GM20000 (cell line): ENCODE measurements around the gene RNF7.

Source experiments
- DNase-seq: peaks from one replicate; pipeline ENCODE4 v3.0.0; 2012; ENCODE audit warnings: low spot score
- TF ChIP-seq, protein P1 (sequence below): IDR thresholded peaks from 2 replicates; pipeline ENCODE4 v1.5.1; 2012; ENCODE audit warnings: mild to moderate bottlenecking, control low read depth; ENCODE audit errors: extremely low read depth, missing control alignments

The RNF7 gene

DNA sequence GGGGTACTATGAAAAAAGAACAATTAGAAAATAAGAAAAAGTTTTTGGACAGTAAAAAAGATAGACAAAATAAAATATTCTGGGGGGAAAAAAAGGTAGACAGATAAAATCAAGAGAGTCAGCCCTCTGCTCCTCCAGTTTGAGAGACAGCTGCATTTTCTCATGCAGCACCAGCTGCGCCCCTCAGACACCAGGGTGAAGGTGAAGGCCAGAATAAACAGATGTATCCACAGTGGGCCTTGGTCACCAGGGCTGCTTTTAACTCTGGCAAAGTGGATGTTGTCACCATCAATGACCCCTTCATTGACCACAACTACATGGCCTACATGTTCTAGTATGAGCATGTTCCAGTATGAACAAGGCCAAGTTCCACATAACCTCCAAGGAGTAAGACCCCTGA is 13.9 kb upstream of the RNF7 start:
- no peak for DNase-seq
- TF ChIP-seq, protein P1, sequence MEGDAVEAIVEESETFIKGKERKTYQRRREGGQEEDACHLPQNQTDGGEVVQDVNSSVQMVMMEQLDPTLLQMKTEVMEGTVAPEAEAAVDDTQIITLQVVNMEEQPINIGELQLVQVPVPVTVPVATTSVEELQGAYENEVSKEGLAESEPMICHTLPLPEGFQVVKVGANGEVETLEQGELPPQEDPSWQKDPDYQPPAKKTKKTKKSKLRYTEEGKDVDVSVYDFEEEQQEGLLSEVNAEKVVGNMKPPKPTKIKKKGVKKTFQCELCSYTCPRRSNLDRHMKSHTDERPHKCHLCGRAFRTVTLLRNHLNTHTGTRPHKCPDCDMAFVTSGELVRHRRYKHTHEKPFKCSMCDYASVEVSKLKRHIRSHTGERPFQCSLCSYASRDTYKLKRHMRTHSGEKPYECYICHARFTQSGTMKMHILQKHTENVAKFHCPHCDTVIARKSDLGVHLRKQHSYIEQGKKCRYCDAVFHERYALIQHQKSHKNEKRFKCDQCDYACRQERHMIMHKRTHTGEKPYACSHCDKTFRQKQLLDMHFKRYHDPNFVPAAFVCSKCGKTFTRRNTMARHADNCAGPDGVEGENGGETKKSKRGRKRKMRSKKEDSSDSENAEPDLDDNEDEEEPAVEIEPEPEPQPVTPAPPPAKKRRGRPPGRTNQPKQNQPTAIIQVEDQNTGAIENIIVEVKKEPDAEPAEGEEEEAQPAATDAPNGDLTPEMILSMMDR = no peak

DNA sequence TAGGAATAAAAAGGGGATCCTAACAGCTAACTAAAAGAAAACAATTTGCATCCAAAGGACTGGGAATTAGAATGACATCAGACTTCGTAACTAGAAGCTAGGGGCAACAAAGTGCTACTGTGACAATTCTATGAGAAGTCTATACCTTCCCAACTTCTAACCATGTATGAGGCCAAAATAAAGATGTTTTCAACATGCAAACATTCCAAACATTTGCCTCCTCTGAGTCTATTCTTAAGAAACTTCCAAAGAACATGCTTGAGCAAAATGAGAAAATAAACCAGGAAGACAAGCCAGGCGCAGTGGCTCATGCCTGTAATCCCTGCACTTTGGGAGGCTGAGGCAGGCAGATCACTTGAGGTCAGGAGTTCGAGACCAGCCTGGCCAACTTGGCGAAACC is 13.1 kb upstream of the RNF7 start:
- DNase-seq = no peak
- TF ChIP-seq, protein P1 = no peak

DNA sequence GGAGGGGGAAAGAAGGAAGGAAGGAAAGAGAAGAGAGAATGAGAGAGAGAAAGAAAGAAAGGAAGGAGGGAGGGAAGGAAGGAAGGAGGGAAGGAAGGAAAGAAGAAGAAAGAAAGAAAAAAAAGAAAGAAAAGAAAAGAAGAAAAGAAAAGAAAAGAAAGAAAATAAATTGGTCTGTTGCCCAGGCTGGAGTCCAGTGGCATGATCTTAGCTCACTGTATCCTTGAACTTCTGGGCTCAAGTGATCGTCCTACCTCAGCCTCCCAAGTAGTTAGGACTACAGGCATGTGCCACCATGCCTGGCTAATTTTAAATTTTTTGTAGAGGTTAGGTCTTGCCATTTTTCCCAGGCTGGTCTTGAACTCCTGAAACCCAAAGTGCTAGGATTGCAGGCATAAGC is 11.6 kb upstream of the RNF7 start:
- DNase-seq = no peak
- TF ChIP-seq, protein P1 = no peak

DNA sequence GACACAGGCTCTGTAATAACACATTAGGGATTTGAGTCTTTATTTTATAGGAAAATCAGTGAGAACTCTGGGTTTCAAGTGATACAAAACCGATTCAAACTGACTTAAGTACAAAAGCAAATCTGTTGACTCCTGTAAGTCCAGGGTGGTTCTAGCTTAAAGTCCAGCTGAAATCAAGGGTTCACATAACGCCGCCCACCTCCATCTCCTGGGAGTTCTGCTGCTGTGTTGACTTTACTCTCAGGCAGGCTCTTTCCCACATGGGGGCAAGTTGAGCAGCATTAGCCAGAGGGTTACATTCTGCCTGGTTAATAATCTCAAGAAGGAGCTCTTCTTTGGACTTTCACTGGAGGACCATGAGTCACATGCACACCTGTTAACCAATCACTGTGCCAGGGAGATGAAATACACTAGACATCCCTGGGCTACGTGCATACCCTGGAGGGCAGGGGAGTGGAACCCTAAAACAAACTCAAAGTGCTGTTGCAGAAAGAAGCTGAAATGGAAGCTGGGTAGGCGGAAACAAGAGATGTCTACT is 9.7 kb upstream of the RNF7 start:
- TF ChIP-seq, protein P1 = no peak
- no peak for DNase-seq

DNA sequence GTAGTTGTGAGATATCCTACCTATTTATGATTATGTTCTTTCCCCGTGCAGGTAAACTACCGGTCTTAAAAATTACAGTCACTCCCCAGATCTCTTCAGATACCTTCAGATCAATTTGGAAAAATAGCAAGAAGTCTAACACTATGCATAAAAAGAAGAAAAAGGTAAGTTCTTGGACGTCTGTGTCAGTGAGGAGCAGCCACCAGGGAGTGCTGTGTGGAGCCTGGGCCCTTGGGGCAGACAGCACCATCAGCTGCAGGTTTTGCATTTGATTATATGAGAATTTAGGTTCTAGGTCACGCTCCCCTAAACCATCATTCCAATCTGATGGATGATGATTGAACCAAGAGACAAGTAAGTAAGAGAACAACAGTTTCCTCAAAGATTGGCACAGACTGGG is 8.9 kb upstream of the RNF7 start:
- TF ChIP-seq, protein P1 = no peak

DNA sequence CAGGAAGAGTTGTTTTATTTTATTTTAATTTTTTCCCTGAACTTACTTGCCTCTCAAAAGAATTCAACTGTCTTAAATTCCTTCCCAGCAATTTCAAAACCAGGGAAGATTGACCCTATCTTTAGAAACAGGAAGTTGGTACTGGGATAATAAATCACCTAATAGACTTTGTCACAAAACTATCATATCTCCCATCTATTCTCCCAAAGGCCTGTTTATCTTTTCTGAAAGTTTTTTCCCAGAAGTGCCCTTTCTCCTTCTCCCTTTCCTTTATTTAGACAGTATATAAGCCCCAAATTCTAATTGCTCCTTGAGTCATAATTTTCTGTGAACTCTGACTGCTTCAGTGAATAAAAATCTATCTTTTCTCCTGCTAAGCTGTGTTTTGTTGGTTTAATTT is 2.9 kb upstream of the RNF7 start:
- TF ChIP-seq, protein P1 = no peak
- DNase-seq = no peak

More for the DNA sequence above, 8.9 kb upstream of the RNF7 start:
- DNase-seq = no peak

DNA sequence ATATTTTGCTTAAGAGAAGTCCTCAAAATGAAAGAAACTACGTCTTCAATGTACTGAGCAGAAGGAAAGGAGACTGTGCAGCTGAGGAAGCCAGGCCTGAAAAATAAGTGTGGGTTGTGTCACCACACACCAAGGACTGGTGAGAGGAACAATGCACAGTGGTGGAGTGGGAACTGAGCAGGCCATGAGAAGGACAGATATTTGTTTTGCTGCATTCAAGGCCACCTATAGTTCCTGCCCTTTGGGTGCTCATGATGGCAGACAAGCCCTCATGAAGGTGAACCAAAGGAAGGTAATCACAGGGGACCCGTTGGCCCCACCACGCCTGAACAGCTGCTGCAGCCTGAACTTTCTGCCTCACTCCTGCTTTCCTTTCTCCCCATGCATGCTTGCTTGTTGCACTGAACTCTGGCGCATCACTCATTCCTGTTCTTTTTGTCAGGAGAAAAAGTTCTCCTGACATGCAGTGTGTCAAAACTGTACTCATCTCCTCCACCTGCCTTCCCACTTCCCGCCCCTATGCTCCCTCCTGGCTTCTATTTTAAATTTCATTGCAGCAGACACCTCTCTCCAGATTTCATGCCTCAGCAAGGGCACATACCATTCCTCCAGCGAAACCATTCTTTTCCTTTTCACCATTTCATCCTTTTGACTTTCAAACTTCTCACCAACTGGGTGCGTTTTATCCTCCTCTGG is 2.2 kb upstream of the RNF7 start:
- TF ChIP-seq, protein P1 = no peak
- no peak for DNase-seq
